Right lobe of liver (tissue), 6 donors: ENCODE results near the gene RSPH3. TPM values are rescaled to one million over a fixed set of nuclear protein-coding genes. Genes with fewer than 3 reads are reported as not detected.

Experiments
- ATAC-seq, 4 donors: fragments of 200-7000 bp; cut with Tn5 transposase; one replicate each; pipeline ENCODE4 v1.9.1; 2020; ENCODE audit warnings: mild to moderate bottlenecking in 4 of 4, moderate library complexity in 4 of 4
- DNase-seq, 3 donors: peaks; one replicate each; pipeline ENCODE4 v3.0.0-alpha.2; 2020
- H3K27ac ChIP-seq, 3 donors: fragments of 200-600 bp; one replicate each; pipeline ENCODE4 v1.8.0; 2022
- H3K27me3 ChIP-seq, 2 donors: fragments of 200-600 bp; one replicate each; pipeline ENCODE4 v1.8.0; 2022
- H3K36me3 ChIP-seq, 4 donors: fragments of 200-600 bp; sonication (generic) in 1 of 4; one replicate each; pipeline versions ENCODE4 v1.5.1 to v1.8.0; 2017 to 2022; ENCODE audit warnings: control low read depth in 1 of 4
- H3K4me1 ChIP-seq, 4 donors: fragments of 200-600 bp; sonication (generic) in 1 of 4; one replicate each; pipeline versions ENCODE4 v1.5.1 to v1.8.0; 2017 to 2022; ENCODE audit warnings: control low read depth in 1 of 4
- H3K4me3 ChIP-seq, 3 donors: fragments of 200-600 bp; one replicate each; pipeline ENCODE4 v1.8.0; 2022
- H3K9me3 ChIP-seq, 4 donors: fragments of 200-600 bp; sonication (generic) in 1 of 4; one replicate each; pipeline versions ENCODE4 v1.5.1 to v1.8.0; 2017 to 2022; ENCODE audit warnings: control low read depth in 1 of 4
- CTCF ChIP-seq, 4 donors: fragments of 200-600 bp in 3 of 4; fragments of 450-650 bp in 1 of 4; IDR thresholded peaks; one replicate each; pipeline versions ENCODE4 v1.5.1 to v1.8.0; 2016 to 2022; ENCODE audit warnings: antibody characterized with exemption in 4 of 4, mild to moderate bottlenecking in 2 of 4
- POLR2A ChIP-seq: fragments of 450-650 bp; IDR thresholded peaks from one replicate; pipeline ENCODE4 v1.6.1; 2017; ENCODE audit warnings: antibody characterized with exemption, mild to moderate bottlenecking
- WGBS: methylation state at CpG from one replicate; pipeline ENCODE4 v1.1.6; 2018; ENCODE audit warnings: low coverage, low lambda C conversion rate; ENCODE audit not compliant: insufficient coverage; ENCODE audit errors: missing lambda C conversion rate; 5-methylcytosine and 5-hydroxymethylcytosine counted together
- intact Hi-C, 2 donors: fragments of 100-400 bp; cut with DNase I; formaldehyde crosslinking; loops; one replicate each; pipeline versions ENCODE4 v1.11.2 to v1.14.1; 2022
- total RNA-seq, 6 experiments: library from RNA; depleted of rRNA in 2 of 6; stranded (reverse); fragments of >200 nt in 2 of 6; fragmentation: NEBNext Ultra II Directional in 3 of 6; extraction: Animal tissue kit (Norgen Biotek cat#: 25700) in 3 of 6; gene quantifications; one replicate each; pipeline versions ENCODE4 v1.1.0 to v1.2.4, GENCODE V29; 2016 to 2023
- donor health status: DM: no; HTN: yes; CAD: no.
- donor health status: DM: no; HTN: no; CAD: no.
- donor health status: DM: no; HTN: no; CAD: no.
- donor health status: DM: no; HTN: yes; CAD: no.
- donor health status: DM: no; HTN: yes; CAD: no.

RSPH3 gene
- total RNA-seq, 6 experiments from 2014 or later = 3.1 to 6.5 (median 3.6) TPM

- Histone ChIP-seq H3K4me3 (no peak overlapping the region), H3K36me3 (no peaks in the 10 kb centered on the region), H3K9me3 (no peaks in the 10 kb centered on the region), H3K27me3 (no peaks in the 10 kb centered on the region), H3K4me1 (no peaks in the 10 kb centered on the region), H3K27ac (no peak overlapping the region)
- TF ChIP-seq POLR2A = no peak
- TF ChIP-seq CTCF (IDR thresholded peaks at IDR 0.05) = no peak
- ATAC-seq (no peak), DNase-seq (no peak)
- intact Hi-C loops = no loop called here
- 88% methylated on average over 8 of the region's 8 CpGs for WGBS
Observed at GRCh38 chr6:158947284-158947683, 52.7 kb downstream of the RSPH3 start.

- ATAC-seq = no peak
- whole genome bisulfite sequencing = 84% methylated on average over 3 of the region's 3 CpGs
- no peaks in the 10 kb centered on the region for H3K27me3 ChIP-seq
Observed at GRCh38 chr6:158943380-158944032, 56.5 kb downstream of the RSPH3 start.

GRCh38 chr6:158942349-158942748, 57.7 kb downstream of the RSPH3 start:
- H3K27ac ChIP-seq = no peak overlapping the region
- H3K4me1 ChIP-seq = no peaks in the 10 kb centered on the region
- 82% methylated on average over 2 of the region's 2 CpGs for WGBS
- DNase-seq (no peak), ATAC-seq (no peak)
- no peaks in the 10 kb centered on the region for H3K27me3 ChIP-seq
- intact Hi-C loops = no loop called here
- no peak overlapping the region for H3K4me3 ChIP-seq
- H3K36me3 ChIP-seq = no peaks in the 10 kb centered on the region
- H3K9me3 ChIP-seq = no peaks in the 10 kb centered on the region
- TF ChIP-seq POLR2A = no peak
- no peak for TF ChIP-seq CTCF (IDR thresholded peaks at IDR 0.05)

More at GRCh38 chr6:158943380-158944032, 56.5 kb downstream of the RSPH3 start:
- H3K9me3 ChIP-seq = no peaks in the 10 kb centered on the region
- intact Hi-C loops = no loop called here
- no peaks in the 10 kb centered on the region for H3K36me3 ChIP-seq
- TF ChIP-seq CTCF (IDR thresholded peaks at IDR 0.05) = no peak
- no peak for TF ChIP-seq POLR2A
- H3K27ac ChIP-seq = no peak overlapping the region
- H3K4me1 ChIP-seq = no peaks in the 10 kb centered on the region
- no peak overlapping the region for H3K4me3 ChIP-seq
- no peak for DNase-seq

- intact Hi-C loops = no loop called here
- H3K4me1 ChIP-seq = no peaks in the 10 kb centered on the region
- H3K27ac ChIP-seq = no peak overlapping the region
- H3K4me3 ChIP-seq = no peak overlapping the region
- WGBS = no CpG with 5 or more reads among the region's 2 CpGs
- DNase-seq = no peak
- no peaks in the 10 kb centered on the region for H3K36me3 ChIP-seq
- no peaks in the 10 kb centered on the region for H3K27me3 ChIP-seq
- H3K9me3 ChIP-seq = no peaks in the 10 kb centered on the region
- no peak for ATAC-seq
- TF ChIP-seq CTCF (IDR thresholded peaks at IDR 0.05) (no peak), POLR2A (no peak)
Observed at GRCh38 chr6:158941246-158941645, 58.8 kb downstream of the RSPH3 start.
